ENCODE measurements around the gene SYNDIG1.

Gene SYNDIG1

GRCh38 chr20:24449026-24449720 is 20.3 kb upstream of the SYNDIG1 start:
- DNase-seq = no peak

GRCh38 chr20:24450177-24450576 is 19.3 kb upstream of the SYNDIG1 start:
- no peak for DNase-seq

GRCh38 chr20:24450624-24451376 is 18.6 kb upstream of the SYNDIG1 start:
- no peak for DNase-seq

GRCh38 chr20:24451428-24451827 is 18.0 kb upstream of the SYNDIG1 start:
- no peak for DNase-seq

- DNase-seq = no peak
Measured at GRCh38 chr20:24452016-24452415, 17.4 kb upstream of the SYNDIG1 start.

- no peak for DNase-seq
Measured at GRCh38 chr20:24452498-24453127, 16.8 kb upstream of the SYNDIG1 start.

GRCh38 chr20:24453869-24454268 is 15.6 kb upstream of the SYNDIG1 start:
- DNase-seq = no peak

- DNase-seq = no peak
Measured at GRCh38 chr20:24455081-24455480, 14.3 kb upstream of the SYNDIG1 start.

- no peak for DNase-seq
Measured at GRCh38 chr20:24456398-24456781, 13.0 kb upstream of the SYNDIG1 start.

GRCh38 chr20:24458436-24458835 is 11.0 kb upstream of the SYNDIG1 start:
- DNase-seq = no peak

GRCh38 chr20:24459733-24460132 is 9.7 kb upstream of the SYNDIG1 start:
- no peak for DNase-seq

- no peak for DNase-seq
Measured at GRCh38 chr20:24460712-24461111, 8.7 kb upstream of the SYNDIG1 start.

GRCh38 chr20:24461848-24462247 is 7.6 kb upstream of the SYNDIG1 start:
- no peak for DNase-seq

- no peak for DNase-seq
Measured at GRCh38 chr20:24462460-24463010, 6.9 kb upstream of the SYNDIG1 start.

- no peak for DNase-seq
Measured at GRCh38 chr20:24465159-24465558, 4.3 kb upstream of the SYNDIG1 start.

GRCh38 chr20:24465730-24466129 is 3.7 kb upstream of the SYNDIG1 start:
- DNase-seq = no peak

- no peak for DNase-seq
Measured at GRCh38 chr20:24468401-24469115, 871 bp upstream of the SYNDIG1 start.

GRCh38 chr20:24469894-24470745 is 691 bp downstream of the SYNDIG1 start:
- DNase-seq = no peak

GRCh38 chr20:24470746-24471582 is 1.5 kb downstream of the SYNDIG1 start:
- no peak for DNase-seq

GRCh38 chr20:24472426-24472825 is 3.0 kb downstream of the SYNDIG1 start:
- no peak for DNase-seq
